Heart left ventricle (tissue), 13 donors: Measurements from ENCODE around the gene HBZ.

ENCODE experiments used
- CTCF ChIP-seq, 12 donors: fragments of 200-600 bp; sonication (generic) in 4 of 12; IDR thresholded peaks; one replicate each; pipeline versions ENCODE4 v1.5.0 to v1.8.0; 2018 to 2022; ENCODE audit warnings: antibody characterized with exemption in 12 of 12, mild to moderate bottlenecking in 5 of 12
- POLR2A ChIP-seq, 2 donors: fragments of 450-650 bp; IDR thresholded peaks; one replicate each; pipeline ENCODE4 v1.6.1; 2017; ENCODE audit warnings: antibody characterized with exemption in 2 of 2, mild to moderate bottlenecking in 2 of 2, moderate library complexity in 2 of 2
- donor health status: ischemic (EF 13 %, LVEDD 7.1; RV severe dilation, severe dysfunction).
- donor health status: DM: no; HTN: yes; CAD: no.
- donor health status: DM: no; HTN: no; CAD: no.
- donor health status: ischemic (EF 25% LVEDD 6.9; RV normal size, moderate dysfunction).
- donor health status: ischemic (EF 25% LVEDD 5.7; RV mildly dilated, moderate dysfunction).
- donor health status: ischemic (EF 35%, LVEDD 5.7; RV mildly dilated, moderate dysfunction).
- donor health status: nonischemic (EF 11% LVEDD 7.7; RV severe dilation, severe dysfunction).
- donor health status: DM: yes; HTN: yes; CAD: no.
- donor health status: PGD.
- donor health status: ischemic (EF 29% LVEDD 5.4; RV normal size, mild dysfunction).
- donor health status: nonischemic (EF 23%, LVEDD 6.1; RV moderate dilation, normal function).

DNA sequence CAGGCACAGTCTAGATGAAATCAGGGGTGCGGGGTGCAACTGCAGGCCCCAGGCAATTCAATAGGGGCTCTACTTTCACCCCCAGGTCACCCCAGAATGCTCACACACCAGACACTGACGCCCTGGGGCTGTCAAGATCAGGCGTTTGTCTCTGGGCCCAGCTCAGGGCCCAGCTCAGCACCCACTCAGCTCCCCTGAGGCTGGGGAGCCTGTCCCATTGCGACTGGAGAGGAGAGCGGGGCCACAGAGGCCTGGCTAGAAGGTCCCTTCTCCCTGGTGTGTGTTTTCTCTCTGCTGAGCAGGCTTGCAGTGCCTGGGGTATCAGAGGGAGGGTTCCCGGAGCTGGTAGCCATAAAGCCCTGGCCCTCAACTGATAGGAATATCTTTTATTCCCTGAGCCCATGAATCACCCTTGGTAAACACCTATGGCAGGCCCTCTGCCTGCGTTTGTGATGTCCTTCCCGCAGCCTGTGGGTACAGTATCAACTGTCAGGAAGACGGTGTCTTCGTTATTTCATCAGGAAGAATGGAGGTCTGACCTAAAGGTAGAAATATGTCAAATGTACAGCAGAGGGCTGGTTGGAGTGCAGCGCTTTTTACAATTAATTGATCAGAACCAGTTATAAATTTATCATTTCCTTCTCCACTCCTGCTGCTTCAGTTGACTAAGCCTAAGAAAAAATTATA, 25.7 kb downstream of the HBZ start:
- TF ChIP-seq CTCF (IDR thresholded peaks at IDR 0.05) = no peak
- TF ChIP-seq POLR2A (IDR thresholded peaks at IDR 0.05) = no peak
